SH-SY5Y (cell line): ENCODE results near the gene XYLT1.

ENCODE experiments used
- GATA2 ChIP-seq: IDR thresholded peaks from 2 replicates; pipeline ENCODE4 v1.6.1; 2011; ENCODE audit warnings: mild to moderate bottlenecking, low read depth, low read length
- GATA3 ChIP-seq: IDR thresholded peaks from 2 replicates; pipeline ENCODE4 v1.6.1; 2011; ENCODE audit warnings: low read depth, mild to moderate bottlenecking, low read length, moderate library complexity

GRCh38 chr16:17149904-17150483 lies 320.8 kb downstream of the XYLT1 start:
- TF ChIP-seq GATA2 (no peak), GATA3 (no peak)
